GM12872 (cell line): Measurements from ENCODE around the gene PATZ1.

ENCODE experiments used
- CTCF ChIP-seq: IDR thresholded peaks from 3 replicates; pipeline ENCODE4 v1.5.1; 2011; ENCODE audit warnings: low read depth, mild to moderate bottlenecking, low read length, moderate library complexity; ENCODE audit not compliant: insufficient read depth

PATZ1 gene

DNA sequence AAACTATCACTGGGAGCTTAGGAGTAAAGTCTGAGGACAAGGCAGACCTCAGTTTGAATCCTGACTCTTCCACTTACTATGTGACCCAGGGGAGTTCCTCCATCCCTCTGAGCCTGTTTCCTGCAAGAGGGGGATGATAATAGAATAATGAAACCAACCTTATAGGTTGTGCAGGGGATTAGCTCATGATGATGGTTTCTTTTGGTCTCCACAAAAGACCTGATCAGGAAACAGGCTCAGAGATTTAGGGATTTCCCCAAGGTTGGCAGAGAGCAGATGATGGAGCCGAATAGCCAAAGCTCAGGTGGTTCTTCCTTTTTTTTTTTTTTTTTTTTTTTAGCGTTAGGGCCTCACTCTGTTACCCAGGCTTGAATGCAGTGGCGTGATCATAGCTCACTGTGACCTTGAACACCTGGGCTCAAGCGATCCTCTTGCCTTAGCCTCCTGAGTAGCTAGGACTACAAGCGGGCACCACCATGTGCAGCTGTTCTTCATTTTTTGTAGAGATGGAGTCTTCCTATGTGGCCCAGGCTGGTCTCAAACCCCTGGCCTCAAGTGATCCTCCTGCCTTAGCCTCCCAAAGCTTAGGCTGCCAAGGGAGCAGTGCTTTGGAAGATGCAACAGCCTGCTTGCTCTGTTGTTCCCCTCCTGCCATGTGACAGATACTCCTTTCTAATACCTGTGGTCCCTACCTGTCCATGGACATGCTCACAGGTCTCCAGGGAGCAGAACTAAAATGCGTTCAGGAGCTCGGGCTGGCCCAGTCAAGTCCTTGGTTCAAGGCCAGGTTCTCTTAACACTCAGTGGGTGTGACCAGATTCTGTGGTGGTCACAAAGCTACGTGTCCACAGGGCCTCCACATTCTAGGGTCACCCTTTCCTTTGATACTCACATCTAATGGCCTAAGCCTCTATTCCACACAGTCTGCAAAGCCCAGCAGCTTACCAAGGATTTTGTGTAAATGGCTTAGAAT is 22.3 kb downstream of the PATZ1 start:
- TF ChIP-seq CTCF = no peak

GRCh38 chr22:31321421-31321820 is 24.7 kb downstream of the PATZ1 start:
- TF ChIP-seq CTCF = no peak

DNA sequence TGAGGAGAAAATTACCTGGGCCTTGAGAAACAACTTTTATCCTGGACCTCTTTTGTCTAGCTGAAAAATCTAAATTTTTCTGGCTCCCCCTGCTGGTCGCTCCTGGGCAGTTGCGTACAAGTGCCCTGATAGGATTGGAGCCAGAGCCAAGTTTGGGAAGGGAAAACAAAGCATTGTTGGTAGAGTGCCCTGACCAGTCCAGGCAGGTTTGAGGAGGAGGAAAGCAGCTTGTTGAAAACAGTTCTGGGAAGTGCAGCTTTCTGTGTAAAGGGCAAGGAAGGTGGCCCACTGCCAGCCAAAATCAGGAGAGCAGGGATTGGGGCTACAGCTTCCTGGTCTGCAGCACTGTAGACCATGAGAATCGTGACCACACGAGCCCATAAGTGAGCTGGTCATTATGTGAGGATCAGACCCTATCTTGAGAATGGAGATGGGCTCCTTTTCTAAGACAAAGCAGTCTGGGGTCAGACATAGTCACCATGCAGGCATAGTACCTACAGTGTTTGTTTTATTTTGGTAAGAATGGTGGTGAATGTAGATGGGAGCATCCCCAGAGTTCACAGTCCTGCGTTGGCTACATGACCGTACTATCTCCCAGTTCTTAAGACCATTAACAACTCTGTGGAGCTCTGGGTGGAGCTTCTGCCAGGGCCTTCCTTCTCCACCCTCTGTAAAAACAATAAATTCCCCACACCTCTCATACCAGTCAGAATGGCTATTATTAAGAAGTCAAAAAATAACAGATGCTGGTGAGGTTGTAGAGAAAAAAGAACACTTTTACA is 32.6 kb downstream of the PATZ1 start:
- TF ChIP-seq CTCF = peak; percentile 84

DNA sequence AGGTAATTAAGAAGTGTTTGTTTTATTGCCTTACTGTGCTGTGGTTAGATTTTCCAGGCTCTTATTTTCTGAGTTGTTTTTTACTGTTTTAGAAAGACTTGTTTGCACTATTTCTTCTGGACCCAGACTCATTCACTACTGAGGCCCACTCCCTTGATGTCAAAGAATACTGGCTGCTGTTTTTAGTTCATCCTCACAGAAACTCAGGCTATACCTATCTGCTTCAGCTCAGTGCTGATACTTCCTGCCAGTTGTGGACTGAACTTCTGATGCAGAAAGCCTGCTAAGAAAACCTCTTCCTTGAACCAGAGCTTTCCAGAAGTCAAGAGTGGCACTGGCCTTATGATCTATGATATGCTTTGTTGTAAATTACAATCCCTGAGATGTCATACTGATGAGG is 38.0 kb downstream of the PATZ1 start:
- TF ChIP-seq CTCF = no peak

GRCh38 chr22:31305194-31305593 is 41.0 kb downstream of the PATZ1 start:
- no peak for TF ChIP-seq CTCF

GRCh38 chr22:31302537-31302936 is 43.6 kb downstream of the PATZ1 start:
- no peak for TF ChIP-seq CTCF

GRCh38 chr22:31302006-31302405 is 44.1 kb downstream of the PATZ1 start:
- no peak for TF ChIP-seq CTCF
